DND-41 (cell line): Measurements from ENCODE around the gene KCNT2.

Source experiments
- ATAC-seq: fragments of 200-7000 bp; cut with Tn5 transposase; 3 replicates; pipeline ENCODE4 v1.9.1; 2021; ENCODE audit warnings: low read depth; ENCODE audit not compliant: insufficient read depth
- DNase-seq: peaks from one replicate; pipeline ENCODE4 v3.0.0-alpha.2; 2020
- H2AFZ ChIP-seq: 2 replicates; pipeline ENCODE4 v1.6.0; 2012; ENCODE audit warnings: low read depth, low read length
- H3K27ac ChIP-seq: 2 replicates; pipeline ENCODE4 v1.5.1; 2012; ENCODE audit warnings: low read length, inconsistent platforms
- H3K27me3 ChIP-seq: fragments of 200-600 bp; sonication (generic); 2 replicates; pipeline ENCODE4 v1.6.0; 2012; ENCODE audit warnings: low read length, mild to moderate bottlenecking, inconsistent platforms; ENCODE audit not compliant: insufficient read depth, poor library complexity
- H3K36me3 ChIP-seq: 2 replicates; pipeline ENCODE4 v1.5.1; 2012; ENCODE audit warnings: low read length, inconsistent platforms; ENCODE audit not compliant: insufficient read depth
- H3K4me1 ChIP-seq: 2 replicates; pipeline ENCODE4 v1.5.1; 2012; ENCODE audit warnings: mild to moderate bottlenecking, low read length; ENCODE audit not compliant: insufficient read depth
- H3K4me2 ChIP-seq: 2 replicates; pipeline ENCODE4 v1.6.0; 2012; ENCODE audit warnings: mild to moderate bottlenecking, moderate library complexity, low read length, inconsistent platforms; ENCODE audit not compliant: insufficient read depth
- H3K4me3 ChIP-seq, 2 experiments: fragments of 200-600 bp in 1 of 2; shearing (Covaris generic) in 1 of 2; 2 replicates each; pipeline ENCODE4 v1.5.1; 2012 to 2016; ENCODE audit warnings: inconsistent platforms in 2 of 2, low read length in 2 of 2, mild to moderate bottlenecking in 2 of 2, low read depth in 1 of 2, moderate library complexity in 1 of 2
- H3K79me2 ChIP-seq: 2 replicates; pipeline ENCODE4 v1.6.0; 2012; ENCODE audit warnings: low read length, inconsistent platforms; ENCODE audit not compliant: insufficient read depth
- H3K9ac ChIP-seq: 2 replicates; pipeline ENCODE4 v1.6.0; 2012; ENCODE audit warnings: low read depth, mild to moderate bottlenecking, inconsistent platforms, low read length, moderate library complexity
- H3K9me3 ChIP-seq: 2 replicates; pipeline ENCODE4 v1.5.1; 2012; ENCODE audit warnings: low read length, moderate library complexity, mild to moderate bottlenecking, inconsistent platforms; ENCODE audit not compliant: insufficient read depth, severe bottlenecking
- H4K20me1 ChIP-seq: 2 replicates; pipeline ENCODE4 v1.6.0; 2012; ENCODE audit warnings: low read length; ENCODE audit not compliant: insufficient read depth
- CTCF ChIP-seq: IDR thresholded peaks from 2 replicates; pipeline ENCODE4 v1.5.1; 2012; ENCODE audit warnings: borderline replicate concordance, low read length, moderate library complexity, mild to moderate bottlenecking; ENCODE audit not compliant: poor library complexity, severe bottlenecking; ENCODE audit errors: extremely low read depth
- EZH2 ChIP-seq: IDR thresholded peaks from 3 replicates; pipeline ENCODE4 v1.6.1; 2012; ENCODE audit warnings: borderline replicate concordance, low read depth, mild to moderate bottlenecking, moderate library complexity, low read length, inconsistent platforms; ENCODE audit not compliant: severe bottlenecking

The KCNT2 gene

GRCh38 chr1:196450143-196451095 lies 157.8 kb downstream of the KCNT2 start:
- Histone ChIP-seq H3K27me3 (no peaks in the 10 kb centered on the region), H3K4me1 (no peaks in the 10 kb centered on the region), H3K36me3 (no peaks in the 10 kb centered on the region), H2AFZ (no peak overlapping the region), H3K79me2 (no peaks in the 10 kb centered on the region), H3K4me3 (no peak overlapping the region), H3K9ac (no peak overlapping the region), H3K4me2 (no peak overlapping the region), H4K20me1 (no peaks in the 10 kb centered on the region), H3K27ac (no peak overlapping the region), H3K9me3 (no peaks in the 10 kb centered on the region)
- TF ChIP-seq CTCF (no peak), EZH2 (no peak)
- no peak for DNase-seq
- no peak for ATAC-seq

GRCh38 chr1:196449460-196449859 lies 158.8 kb downstream of the KCNT2 start:
- Histone ChIP-seq H3K27ac (no peak overlapping the region), H3K4me1 (no peaks in the 10 kb centered on the region), H2AFZ (no peak overlapping the region), H3K36me3 (no peaks in the 10 kb centered on the region), H3K79me2 (no peaks in the 10 kb centered on the region), H3K4me3 (no peak overlapping the region), H4K20me1 (no peaks in the 10 kb centered on the region), H3K9ac (no peak overlapping the region), H3K27me3 (no peaks in the 10 kb centered on the region), H3K9me3 (no peaks in the 10 kb centered on the region), H3K4me2 (no peak overlapping the region)
- TF ChIP-seq CTCF: no peak
- TF ChIP-seq EZH2: no peak
- ATAC-seq: no peak
- no peak for DNase-seq

GRCh38 chr1:196445775-196446174 lies 162.5 kb downstream of the KCNT2 start:
- no peak for DNase-seq
- TF ChIP-seq CTCF: no peak
- no peak for TF ChIP-seq EZH2
- Histone ChIP-seq H3K9me3 (no peaks in the 10 kb centered on the region), H3K4me2 (no peak overlapping the region), H3K36me3 (no peaks in the 10 kb centered on the region), H4K20me1 (no peaks in the 10 kb centered on the region), H3K27me3 (no peaks in the 10 kb centered on the region), H2AFZ (no peak overlapping the region; the same call in 1 of the 2 replicates), H3K9ac (no peak overlapping the region), H3K79me2 (no peaks in the 10 kb centered on the region), H3K4me3 (no peak overlapping the region), H3K27ac (no peak overlapping the region), H3K4me1 (no peaks in the 10 kb centered on the region)
- ATAC-seq: no peak
